Measurements from ENCODE around the gene LRRC1.

- no peak for TF ChIP-seq REST (IDR thresholded peaks at IDR 0.05; ENCODE audit: insufficient read depth in 1 of 2, low read depth in 2 of 2, low read length in 2 of 2)
- no peak for TF ChIP-seq TAF1 (IDR thresholded peaks at IDR 0.05; ENCODE audit: borderline replicate concordance, insufficient read depth, low read length)
- no peak for TF ChIP-seq POLR2AphosphoS5 (IDR thresholded peaks at IDR 0.05; ENCODE audit: low read depth, low read length)
- no peak for TF ChIP-seq SIN3A (IDR thresholded peaks at IDR 0.05; ENCODE audit: borderline replicate concordance, insufficient read depth, low read length)
These were observed 21.6 kb upstream of the LRRC1 start for GRCh38 chr6:53773044-53773696.
